Activated T-cell treated with anti-CD3 and anti-CD28 coated beads for 1 hour (primary cell): ENCODE data around the gene ZDHHC11B.
"Not testable (repeated sequence)": the region's sequence is repeated elsewhere in the genome, so short reads cannot be mapped to it uniquely, and the experiment has no call there.

Experiments
- DNase-seq: peaks from one replicate; pipeline ENCODE4 v3.0.0-alpha.2; 2020; ENCODE audit warnings: low read depth

Gene ZDHHC11B, protein sequence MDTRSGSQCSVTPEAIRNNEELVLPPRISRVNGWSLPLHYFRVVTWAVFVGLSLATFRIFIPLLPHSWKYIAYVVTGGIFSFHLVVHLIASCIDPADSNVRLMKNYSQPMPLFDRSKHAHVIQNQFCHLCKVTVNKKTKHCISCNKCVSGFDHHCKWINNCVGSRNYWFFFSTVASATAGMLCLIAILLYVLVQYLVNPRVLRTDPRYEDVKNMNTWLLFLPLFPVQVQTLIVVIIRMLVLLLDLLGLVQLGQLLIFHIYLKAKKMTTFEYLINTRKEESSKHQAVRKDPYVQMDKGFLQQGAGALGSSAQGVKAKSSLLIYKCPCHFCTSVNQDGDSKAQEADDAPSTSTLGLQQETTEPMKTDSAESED

DNA sequence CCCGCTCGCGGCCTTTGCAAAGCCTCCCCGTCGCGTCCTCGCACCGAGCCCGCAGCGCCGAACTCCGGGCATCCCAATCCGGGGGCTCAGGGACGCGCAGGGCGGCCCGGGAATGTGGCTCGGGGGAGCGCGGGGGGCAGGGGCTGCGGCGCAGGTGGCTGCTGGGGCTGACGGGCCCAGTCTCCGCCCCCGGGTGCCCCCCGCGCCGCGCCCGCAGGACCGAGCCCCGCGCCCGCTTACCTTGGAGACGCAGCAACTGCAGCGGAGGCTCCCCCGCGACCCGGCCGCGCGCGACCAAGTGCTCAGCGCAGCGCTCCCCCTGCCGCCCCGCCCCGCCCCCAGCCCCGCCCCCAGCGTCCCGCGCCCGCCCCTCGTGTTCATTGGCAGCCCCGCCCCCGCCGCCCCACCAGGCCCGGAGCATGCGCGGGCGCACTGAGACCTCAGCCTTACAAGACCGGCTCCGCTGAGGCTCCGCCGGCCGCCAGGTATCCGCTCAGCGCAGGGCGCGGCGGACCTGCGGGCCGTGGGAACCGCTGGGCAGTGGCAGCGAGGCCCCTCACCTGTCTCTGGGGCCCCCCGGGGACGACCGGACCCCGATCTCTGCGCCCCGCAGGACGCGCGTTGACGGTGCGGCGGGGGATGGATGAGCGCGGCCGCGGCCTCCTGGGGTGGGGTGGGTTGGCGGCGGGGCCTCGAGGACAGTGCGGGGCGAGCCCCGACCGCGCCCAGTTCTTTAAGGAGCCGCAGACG is at the start of gene ZDHHC11B:
TSS of gene ZDHHC11B (minus strand) at position 302 of the 750 bp plus-strand sequence. CDS start 17,810 bp downstream, outside the sequence.
- peak; percentile 94 for DNase-seq

DNA sequence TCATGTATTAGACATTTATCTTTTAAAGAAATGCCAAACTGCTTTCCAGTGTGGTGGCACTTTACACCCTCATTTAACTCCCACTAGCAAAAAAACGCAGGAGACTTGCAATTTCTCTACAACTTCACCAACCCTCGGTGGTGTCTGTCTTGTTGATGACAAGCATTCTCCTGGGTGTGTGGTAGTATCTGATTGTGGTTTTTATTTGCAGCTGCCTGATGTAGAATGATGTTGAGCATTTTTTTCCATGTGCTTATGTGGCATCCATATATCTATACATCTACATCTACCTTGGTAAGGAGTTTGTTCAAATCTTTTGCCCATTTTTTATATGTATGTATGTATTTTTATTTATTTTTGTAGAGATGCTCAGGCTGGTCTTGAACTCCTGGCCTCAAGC is 49.5 kb upstream of the ZDHHC11B start:
- not testable (repeated sequence) for DNase-seq

DNA sequence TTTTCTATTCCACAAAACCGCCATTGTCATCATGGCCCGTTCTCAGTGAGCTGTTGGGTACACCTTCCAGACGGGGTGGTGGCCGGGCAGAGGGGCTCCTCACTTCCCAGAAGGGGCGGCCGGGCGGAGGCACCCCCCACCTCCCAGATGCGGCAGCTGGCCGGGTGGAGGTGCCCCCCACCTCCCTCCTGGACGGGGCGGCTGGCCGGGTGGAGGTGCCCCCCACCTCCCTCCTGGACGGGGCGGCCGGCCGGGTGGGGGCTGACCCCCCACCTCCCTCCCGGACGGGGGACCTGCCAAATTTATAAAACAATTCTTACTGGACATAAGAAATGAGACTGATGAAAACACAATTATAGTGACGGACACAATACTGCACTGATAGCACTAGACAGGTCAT is 43.7 kb upstream of the ZDHHC11B start:
- not testable (repeated sequence) for DNase-seq

GRCh38 chr5:825544-825943 is 41.0 kb upstream of the ZDHHC11B start:
- DNase-seq: not testable (repeated sequence)

DNA sequence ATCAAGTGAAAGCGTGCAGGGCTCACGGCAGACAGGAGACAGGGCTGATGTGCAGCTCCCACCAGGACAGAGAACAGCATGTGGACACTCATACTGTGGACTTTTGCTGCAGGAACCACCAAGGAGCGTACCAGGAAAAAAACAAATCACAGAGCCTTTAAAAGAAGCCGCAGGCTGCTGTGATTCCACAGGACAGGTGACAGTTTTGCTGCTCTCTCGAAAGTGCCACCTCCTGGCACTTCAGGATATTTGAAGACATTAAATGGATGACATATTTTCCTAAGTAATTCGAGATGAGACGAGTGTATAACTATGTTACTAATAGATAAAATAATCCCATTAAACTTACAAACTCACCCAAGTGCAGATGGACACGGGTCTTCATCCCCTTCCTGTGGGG is 37.0 kb upstream of the ZDHHC11B start:
- no peak for DNase-seq

DNA sequence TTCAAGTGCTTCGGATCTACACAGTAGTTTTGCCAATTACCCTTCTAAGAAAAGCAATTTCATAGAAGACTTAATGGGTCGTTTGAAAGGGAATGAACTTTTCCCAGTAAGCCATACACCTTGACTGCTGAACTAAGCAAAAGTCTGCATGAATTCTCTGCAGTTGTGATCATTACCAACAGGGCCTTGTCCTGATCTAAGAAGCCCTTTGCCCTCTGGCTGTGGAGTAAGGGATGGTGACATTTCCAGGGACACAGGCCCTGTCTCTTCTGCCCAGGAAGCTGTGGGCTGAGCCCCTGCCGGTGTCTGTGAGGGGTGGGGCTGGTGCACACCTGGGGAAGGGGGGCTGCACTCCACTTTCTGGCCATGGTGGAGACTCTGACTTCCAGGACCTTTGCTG is 35.7 kb upstream of the ZDHHC11B start:
- DNase-seq: no peak

DNA sequence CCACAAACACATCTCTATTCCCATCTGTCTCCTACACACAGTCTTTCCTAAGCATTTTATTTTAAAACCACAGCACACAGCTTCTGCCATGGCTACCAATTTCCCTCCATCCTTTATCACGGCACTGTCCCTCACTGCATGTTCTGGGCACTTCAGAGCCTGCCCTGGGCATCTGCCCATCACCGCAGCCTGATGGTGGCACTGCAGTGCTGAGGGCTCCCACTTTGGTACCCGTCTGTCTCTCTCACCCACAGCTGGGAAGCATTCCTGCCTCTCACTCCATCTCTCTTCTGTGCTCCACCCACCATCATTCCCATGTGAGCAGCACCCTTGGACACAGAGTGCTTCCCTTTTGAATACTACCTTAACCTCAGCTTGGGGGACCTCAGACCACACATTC is 34.5 kb upstream of the ZDHHC11B start:
- DNase-seq: no peak

DNA sequence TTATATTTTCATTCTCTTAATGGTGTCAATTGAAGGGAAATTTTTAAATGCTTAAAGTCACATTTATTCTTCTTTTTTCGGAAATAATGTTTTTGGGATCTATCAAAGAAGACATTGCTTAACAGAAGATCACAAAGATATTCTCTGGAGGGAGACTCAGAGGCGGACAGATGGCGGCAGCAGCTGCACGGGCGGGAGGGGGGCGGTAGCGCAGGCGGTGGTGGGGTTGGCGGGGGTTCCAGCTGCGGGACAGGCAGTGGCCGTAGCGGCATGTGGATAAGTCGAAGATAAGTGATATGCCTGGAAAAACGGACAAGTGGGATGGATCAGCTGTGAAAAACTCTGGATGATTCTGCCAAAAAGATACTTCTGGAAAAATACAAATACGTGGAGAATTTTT is 31.6 kb upstream of the ZDHHC11B start:
- no peak for DNase-seq

DNA sequence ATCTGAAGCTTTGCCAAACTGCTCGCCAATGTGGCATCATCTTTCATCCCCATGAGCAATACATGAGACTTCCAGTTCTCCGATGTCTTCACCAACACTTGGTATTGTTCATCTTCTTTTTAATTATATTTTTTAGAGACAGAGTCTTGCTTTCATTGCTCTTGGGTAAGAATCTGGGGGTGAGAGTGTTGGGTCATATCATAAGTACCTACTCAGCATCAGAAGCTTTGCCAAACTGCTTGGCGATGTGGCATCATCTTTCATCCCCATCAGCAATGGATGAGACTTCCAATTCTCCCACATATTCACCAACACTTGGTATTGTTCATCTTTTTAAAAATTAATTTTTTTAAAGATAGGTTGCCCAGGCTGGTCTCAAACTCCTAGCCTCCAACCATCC is 30.9 kb upstream of the ZDHHC11B start:
- DNase-seq: no peak

GRCh38 chr5:813575-813974 is 29.0 kb upstream of the ZDHHC11B start:
- not testable (repeated sequence) for DNase-seq

GRCh38 chr5:811384-811783 is 26.9 kb upstream of the ZDHHC11B start:
- not testable (repeated sequence) for DNase-seq

- DNase-seq: not testable (repeated sequence)
Measured at GRCh38 chr5:807719-808514, 23.4 kb upstream of the ZDHHC11B start.

DNA sequence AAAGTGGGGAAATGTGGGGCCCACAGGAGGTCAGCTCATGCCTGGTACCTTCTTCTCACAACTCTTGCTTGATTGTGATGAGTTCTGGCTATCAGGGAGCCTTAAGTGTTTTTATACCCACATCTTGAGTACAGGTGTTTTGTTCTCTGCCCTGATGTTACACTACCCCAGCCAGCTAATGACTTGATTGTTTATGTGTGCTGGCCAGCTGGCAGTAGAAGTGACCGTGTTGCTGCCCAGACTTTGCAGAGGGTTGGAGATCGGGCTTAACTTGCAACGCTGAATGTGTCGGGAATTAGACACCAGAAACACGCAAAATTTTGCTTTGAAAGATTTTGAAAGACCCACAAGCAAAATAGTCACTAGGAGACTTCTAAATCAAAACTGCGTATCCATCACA is 16.9 kb upstream of the ZDHHC11B start:
- DNase-seq: no peak

DNA sequence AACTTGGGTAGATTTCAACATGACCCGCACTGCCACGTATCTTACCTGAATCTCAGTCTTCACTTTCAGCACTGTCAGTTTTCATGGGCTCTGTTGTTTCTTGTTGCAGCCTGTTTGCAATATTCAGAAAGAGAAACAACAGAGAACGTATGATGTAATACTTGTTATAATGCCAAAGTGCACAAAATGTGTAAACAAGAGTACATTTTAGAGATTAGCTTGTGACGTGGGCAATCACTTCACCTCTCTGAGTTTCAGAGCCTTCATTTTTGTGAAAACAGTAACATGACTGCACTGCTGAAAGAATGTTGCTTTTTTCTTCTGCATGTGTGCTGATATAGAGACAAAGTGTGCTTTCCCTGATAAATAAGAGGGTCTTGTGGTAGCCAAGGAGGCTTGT is 16.5 kb upstream of the ZDHHC11B start:
- not testable (repeated sequence) for DNase-seq

DNA sequence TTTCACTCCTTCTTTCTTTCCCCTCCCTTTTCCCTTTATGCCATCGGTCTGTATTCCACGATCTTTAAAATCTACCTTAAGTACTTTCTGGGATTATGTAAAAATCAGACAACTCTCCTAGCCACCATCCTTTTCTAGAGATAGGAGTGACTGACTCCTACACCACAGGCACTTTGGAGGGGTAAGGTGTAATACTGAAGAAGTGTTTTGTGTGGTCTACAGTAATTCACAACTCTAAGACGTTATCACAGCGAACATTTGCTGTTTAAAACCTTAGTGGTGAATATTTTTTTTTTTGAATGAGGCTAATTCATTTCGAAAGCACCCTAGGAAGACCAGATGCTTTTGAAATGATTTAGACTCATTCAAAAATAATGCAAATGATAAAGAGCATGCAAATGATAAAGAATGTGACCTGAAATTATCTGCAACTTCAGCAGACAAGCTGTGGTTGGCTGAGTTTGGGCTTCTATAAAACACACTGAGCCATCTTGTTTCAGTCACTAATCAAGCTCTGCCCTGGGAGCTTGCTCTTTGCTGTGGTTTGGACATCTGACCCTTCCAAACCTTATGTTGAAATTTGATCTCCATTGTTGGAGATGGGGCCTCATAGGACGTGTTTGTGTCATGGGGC is 14.1 kb upstream of the ZDHHC11B start:
- DNase-seq: not testable (repeated sequence)

DNA sequence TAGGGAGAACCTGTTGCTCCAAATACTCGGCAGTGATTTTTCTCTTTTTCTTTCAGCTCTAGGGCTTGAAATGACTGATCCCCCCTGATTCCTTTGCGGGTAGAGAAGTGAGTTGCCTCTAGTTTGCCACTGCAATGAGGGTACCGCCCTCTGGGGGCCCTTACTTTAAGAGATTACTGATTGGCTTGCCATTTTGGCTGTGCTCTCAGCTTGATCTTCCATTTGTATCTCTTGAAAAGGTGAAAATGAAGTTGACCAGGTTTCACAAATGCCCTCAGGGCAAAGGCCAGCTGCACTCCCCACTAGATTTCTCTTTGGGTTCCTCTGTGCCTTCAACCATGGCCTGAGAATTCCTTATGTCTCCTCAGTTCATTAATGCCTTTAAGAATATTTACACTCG is 13.5 kb upstream of the ZDHHC11B start:
- DNase-seq: not testable (repeated sequence)

DNA sequence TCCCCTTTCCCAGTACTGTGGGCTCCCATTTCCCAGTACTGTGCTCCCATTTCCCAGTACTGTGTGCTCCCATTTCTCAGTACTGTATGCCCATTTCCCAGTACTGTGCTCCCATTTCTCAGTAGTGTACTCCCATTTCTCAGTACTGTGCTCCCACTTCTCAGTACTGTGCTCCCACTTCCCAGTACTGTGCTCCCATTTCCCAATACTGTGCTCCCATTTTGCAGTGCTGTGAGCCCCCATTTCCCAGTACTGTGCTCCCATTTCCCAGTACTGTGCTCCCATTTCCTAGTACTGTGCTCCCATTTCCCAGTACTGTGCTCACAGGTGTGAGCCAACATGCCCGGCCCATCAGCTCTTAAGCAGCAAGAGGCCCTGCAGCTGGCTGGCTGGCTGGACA is 11.3 kb upstream of the ZDHHC11B start:
- DNase-seq: not testable (repeated sequence)

DNA sequence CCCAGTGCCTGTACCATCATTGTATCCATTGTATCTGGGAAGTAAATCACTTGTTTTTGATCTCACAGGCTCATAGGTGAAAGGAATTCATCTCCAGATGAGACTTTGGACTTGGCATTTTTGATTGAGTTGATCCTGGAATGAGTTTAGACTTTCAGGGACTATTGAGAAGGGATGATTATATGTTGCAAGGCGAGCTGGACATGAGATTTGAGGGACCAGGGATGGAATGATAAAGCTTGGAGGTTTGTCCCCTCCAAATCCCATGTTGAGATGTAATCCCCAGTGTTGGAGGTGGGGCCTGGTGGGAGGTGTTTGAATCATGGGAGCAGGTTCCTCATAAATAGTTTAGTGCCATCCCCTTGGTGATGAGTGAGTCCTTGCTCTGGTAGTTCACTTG is 10.4 kb upstream of the ZDHHC11B start:
- DNase-seq: not testable (repeated sequence)

DNA sequence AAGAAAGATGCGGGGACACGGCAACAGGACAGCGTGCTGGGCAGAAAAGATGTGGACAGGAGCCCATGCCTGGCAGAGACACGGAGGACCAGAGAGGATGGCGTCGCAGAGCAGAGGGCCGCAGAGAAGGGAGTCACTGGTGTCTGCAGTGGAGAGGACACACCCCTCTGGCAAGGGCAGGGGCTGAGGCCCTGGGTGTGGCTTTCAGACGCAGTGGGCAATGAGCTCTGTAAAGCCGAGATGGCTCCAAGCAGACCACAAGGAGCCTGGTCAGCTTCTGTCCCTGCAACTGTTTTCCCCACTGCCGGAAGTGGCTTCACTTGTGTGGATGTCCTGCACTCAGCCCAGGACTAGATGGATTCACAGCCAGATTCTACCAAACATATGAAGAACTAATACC is 4.2 kb upstream of the ZDHHC11B start:
- DNase-seq: not testable (repeated sequence)

- DNase-seq: not testable (repeated sequence)
Measured at GRCh38 chr5:787857-788233, 3.3 kb upstream of the ZDHHC11B start.

GRCh38 chr5:787224-787856 is 2.8 kb upstream of the ZDHHC11B start:
- not testable (repeated sequence) for DNase-seq
